K562 (cell line): ENCODE results near the gene HOXB1. TPM values are rescaled to one million over a fixed set of nuclear protein-coding genes. Genes with fewer than 3 reads are reported as not detected.

Experiments used
- ATF1 ChIP-seq, 2 experiments: fragments of 450-650 bp in 1 of 2; IDR thresholded peaks; 2 replicates each; pipeline ENCODE4 v1.6.1; 2016; ENCODE audit warnings: missing compliant biosample characterization in 1 of 2, missing genetic modification characterization in 1 of 2
- BRD9 ChIP-seq: fragments of 450-650 bp; IDR thresholded peaks from 2 replicates; pipeline ENCODE4 v1.6.1; 2018; ENCODE audit warnings: low read depth; ENCODE audit not compliant: partially characterized antibody
- CHD1 ChIP-seq: fragments of 200-600 bp; sonication (generic); IDR thresholded peaks from one replicate; pipeline ENCODE4 v1.6.1; 2012; ENCODE audit warnings: mild to moderate bottlenecking, moderate library complexity, low read length, inconsistent platforms
- GATA2 ChIP-seq: sonication (generic); formaldehyde crosslinking; IDR thresholded peaks from 2 replicates; pipeline ENCODE4 v1.4.0; 2020; ENCODE audit warnings: mild to moderate bottlenecking, missing genetic modification reagents
- GTF2A2 ChIP-seq: IDR thresholded peaks from 2 replicates; pipeline ENCODE4 v1.6.1; 2016; ENCODE audit warnings: mild to moderate bottlenecking, missing genetic modification characterization, missing compliant biosample characterization
- HEY1 ChIP-seq: fragments of 250-450 bp; sonication (Bioruptor Pico); IDR thresholded peaks from 2 replicates; pipeline ENCODE4 v1.5.0; 2020; ENCODE audit warnings: mild to moderate bottlenecking, moderate library complexity, borderline replicate concordance
- NELFE ChIP-seq: IDR thresholded peaks from 2 replicates; pipeline ENCODE4 v1.6.1; 2011; ENCODE audit warnings: mild to moderate bottlenecking; ENCODE audit not compliant: insufficient read depth, insufficient read length
- NRF1 ChIP-seq, 2 experiments: fragments of 450-650 bp; IDR thresholded peaks in 1 of 2; conservative IDR thresholded peaks in 1 of 2; 2 replicates each; pipeline ENCODE4 v1.6.1; 2014; ENCODE audit warnings: mild to moderate bottlenecking in 2 of 2
- OTX1 ChIP-seq: fragments of 450-650 bp; formaldehyde crosslinking; IDR thresholded peaks from 2 replicates; pipeline ENCODE4 v1.4.0; 2022; ENCODE audit warnings: mild to moderate bottlenecking
- PRMT5 ChIP-seq: sonication (generic); formaldehyde crosslinking; IDR thresholded peaks from 2 replicates; pipeline ENCODE4 v1.5.0; 2020; ENCODE audit warnings: missing genetic modification reagents
- PYGO2 ChIP-seq: fragments of 450-650 bp; IDR thresholded peaks from 2 replicates; pipeline ENCODE4 v1.6.1; 2016; ENCODE audit warnings: mild to moderate bottlenecking, missing genetic modification characterization, moderate library complexity, missing compliant biosample characterization
- RBFOX2 ChIP-seq: fragments of 200-400 bp; formaldehyde crosslinking; IDR thresholded peaks from 2 replicates; pipeline ENCODE4 v1.6.1; 2017; ENCODE audit warnings: low read depth, mild to moderate bottlenecking, low read length, moderate library complexity
- RNF2 ChIP-seq: sonication (generic); IDR thresholded peaks from 2 replicates; pipeline ENCODE4 v1.6.1; 2016
- SOX6 ChIP-seq: fragments of 450-650 bp; IDR thresholded peaks from 2 replicates; pipeline ENCODE4 v1.6.1; 2014; ENCODE audit warnings: mild to moderate bottlenecking
- STAG1 ChIP-seq: sonication (generic); formaldehyde crosslinking; IDR thresholded peaks from 2 replicates; pipeline ENCODE4 v1.5.0; 2020; ENCODE audit warnings: missing genetic modification reagents, borderline replicate concordance
- TAF9B ChIP-seq: fragments of 450-650 bp; IDR thresholded peaks from 2 replicates; pipeline ENCODE4 v1.6.1; 2018; ENCODE audit warnings: mild to moderate bottlenecking; ENCODE audit not compliant: partially characterized antibody
- ZNF134 ChIP-seq: fragments of 250-450 bp; sonication (Bioruptor Pico); conservative IDR thresholded peaks from 2 replicates; pipeline ENCODE4 v1.4.0; 2020
- ZNF143 ChIP-seq: sonication (generic); formaldehyde crosslinking; IDR thresholded peaks from 2 replicates; pipeline ENCODE4 v1.9.0; 2022; ENCODE audit warnings: mild to moderate bottlenecking, missing genetic modification reagents
- ZNF175 ChIP-seq: fragments of 200-800 bp; sonication (Bioruptor generic); IDR thresholded peaks from 2 replicates; pipeline ENCODE4 v1.6.1; 2016; ENCODE audit warnings: low read depth, mild to moderate bottlenecking, missing genetic modification characterization, missing compliant biosample characterization
- ZNF551 ChIP-seq: fragments of 250-450 bp; sonication (Bioruptor Pico); IDR thresholded peaks from 2 replicates; pipeline ENCODE4 v1.5.0; 2021; ENCODE audit warnings: mild to moderate bottlenecking, moderate library complexity
- ZNF584 ChIP-seq: fragments of 200-800 bp; sonication (Bioruptor generic); IDR thresholded peaks from 2 replicates; pipeline ENCODE4 v1.6.1; 2016; ENCODE audit warnings: low read depth, mild to moderate bottlenecking, missing genetic modification characterization, missing compliant biosample characterization
- ZNF75A ChIP-seq: fragments of 450-650 bp; formaldehyde crosslinking; IDR thresholded peaks from 2 replicates; pipeline ENCODE4 v1.4.0; 2020; ENCODE audit warnings: mild to moderate bottlenecking
- ZNF76 ChIP-seq: fragments of 250-450 bp; sonication (Bioruptor Pico); IDR thresholded peaks from 2 replicates; pipeline ENCODE4 v1.4.0; 2020; ENCODE audit warnings: mild to moderate bottlenecking, moderate library complexity, borderline replicate concordance
- polyA plus RNA-seq, 8 experiments: library from polyadenylated mRNA; depleted of rRNA in 4 of 8; stranded (reverse) in 5 of 8; unstranded in 3 of 8; fragments of >200 nt; fragmentation: Nextera tagmentation in 2 of 8; fragmentation: Illumina TruSeq in 1 of 8; extraction: Ambion mirVana in 2 of 8; extraction: Trizol in 1 of 8; gene quantifications; 2 replicates each; pipeline versions ENCODE4 v1.2.1 to v1.2.3, GENCODE V29; 2011 to 2014; ENCODE audit warnings: inconsistent platforms in 1 of 8, missing spikeins in 1 of 8
- total RNA-seq, 7 experiments: library from RNA; depleted of rRNA in 6 of 7; stranded (reverse); fragments of >200 nt in 6 of 7; fragmentation: Illumina TruSeq in 2 of 7; extraction: Trizol in 2 of 7; gene quantifications; 2 replicates each; pipeline versions ENCODE4 v1.2.1 to v1.2.3, GENCODE V29; 2011 to 2021; ENCODE audit warnings: low replicate concordance in 1 of 7
- TF ChIP-seq, protein P1 (sequence below): fragments of 450-650 bp; IDR thresholded peaks from 2 replicates; pipeline ENCODE4 v1.6.1; 2016
- TF ChIP-seq, protein P2 (sequence below): fragments of 250-450 bp; sonication (Bioruptor Pico); IDR thresholded peaks from 2 replicates; pipeline ENCODE4 v1.8.0; 2022; ENCODE audit warnings: inconsistent platforms
- TF ChIP-seq, protein P3 (sequence below), 2 experiments: fragments of 450-650 bp; IDR thresholded peaks; 2 replicates each; pipeline ENCODE4 v1.6.1; 2016

HOXB1 gene
- total and polyA plus RNA-seq, 9 of the 15 experiments (the other 6 are each of a cell fraction or from before 2014, with no cell fraction given): 0.04 TPM; not detected in 8

DNA sequence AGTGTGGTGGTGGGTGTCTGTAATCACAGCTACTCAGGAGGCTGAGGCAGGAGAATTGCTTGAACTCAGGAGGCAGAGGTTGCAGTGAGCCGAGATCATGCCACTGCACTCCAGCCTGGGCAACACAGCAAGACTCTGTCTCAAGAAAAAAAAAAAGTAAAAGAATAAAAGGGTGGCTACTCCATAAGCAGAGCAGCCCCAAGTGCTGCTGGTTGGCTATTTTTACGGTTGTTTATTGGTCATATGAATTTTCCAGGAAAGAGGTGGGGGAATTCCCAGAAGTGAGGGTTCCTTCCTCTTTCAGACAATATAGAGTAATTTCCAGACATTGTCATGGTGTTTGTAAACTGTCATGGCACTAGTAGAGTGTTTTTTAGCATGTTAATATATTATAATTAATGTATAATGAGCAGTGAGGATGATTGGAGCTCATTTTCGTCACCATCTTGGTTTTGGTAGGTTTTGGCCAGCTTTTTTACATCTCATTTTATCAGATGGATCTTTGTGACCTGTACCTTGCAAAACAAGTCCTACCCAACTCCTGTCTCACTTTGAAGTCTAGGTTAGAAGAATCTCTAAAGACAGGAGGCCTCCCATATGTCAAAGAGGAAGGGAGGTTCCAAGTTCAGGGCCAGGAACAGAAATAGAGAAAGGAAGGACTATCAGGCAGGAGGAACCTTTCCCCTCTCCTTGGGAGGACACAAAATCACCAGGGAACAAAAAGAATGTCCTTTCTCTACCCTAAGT, 39.1 kb downstream of the HOXB1 start (continued):
- TF ChIP-seq HEY1 (no peak), ZNF175 (CRISPR knock-in tag) (no peak), STAG1 (CRISPR knock-in tag) (no peak), CHD1 (no peak), GTF2A2 (no peak), OTX1 (CRISPR knock-in tag) (no peak), RNF2 (no peak), ZNF134 (CRISPR knock-in tag) (no peak), ZNF76 (CRISPR knock-in tag) (no peak), BRD9 (peak; percentile 76), SOX6 (peak; percentile 70; the same call in 1 of the 2 replicates), ZNF551 (no peak), RBFOX2 (no peak), PYGO2 (tag) (no peak), GATA2 (CRISPR knock-in tag) (no peak), NRF1 (conservative IDR thresholded peaks at IDR 0.05 in 1 of 2, IDR thresholded peaks at IDR 0.05 in 1 of 2) (no peak), TAF9B (no peak), ZNF584 (no peak; the same call in 1 of the 2 replicates), PRMT5 (no peak), NELFE (no peak), ZNF75A (CRISPR knock-in tag) (no peak), ATF1 (CRISPR knock-in tag; IDR thresholded peaks at IDR 0.05) (no peak), ATF1 (tag; IDR thresholded peaks at IDR 0.05) (no peak; the same call in 1 of the 2 replicates), ZNF143 (CRISPR knock-in tag) (no peak)
- TF ChIP-seq, protein P1, sequence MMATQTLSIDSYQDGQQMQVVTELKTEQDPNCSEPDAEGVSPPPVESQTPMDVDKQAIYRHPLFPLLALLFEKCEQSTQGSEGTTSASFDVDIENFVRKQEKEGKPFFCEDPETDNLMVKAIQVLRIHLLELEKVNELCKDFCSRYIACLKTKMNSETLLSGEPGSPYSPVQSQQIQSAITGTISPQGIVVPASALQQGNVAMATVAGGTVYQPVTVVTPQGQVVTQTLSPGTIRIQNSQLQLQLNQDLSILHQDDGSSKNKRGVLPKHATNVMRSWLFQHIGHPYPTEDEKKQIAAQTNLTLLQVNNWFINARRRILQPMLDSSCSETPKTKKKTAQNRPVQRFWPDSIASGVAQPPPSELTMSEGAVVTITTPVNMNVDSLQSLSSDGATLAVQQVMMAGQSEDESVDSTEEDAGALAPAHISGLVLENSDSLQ: peak; percentile 74
- TF ChIP-seq, protein P2, sequence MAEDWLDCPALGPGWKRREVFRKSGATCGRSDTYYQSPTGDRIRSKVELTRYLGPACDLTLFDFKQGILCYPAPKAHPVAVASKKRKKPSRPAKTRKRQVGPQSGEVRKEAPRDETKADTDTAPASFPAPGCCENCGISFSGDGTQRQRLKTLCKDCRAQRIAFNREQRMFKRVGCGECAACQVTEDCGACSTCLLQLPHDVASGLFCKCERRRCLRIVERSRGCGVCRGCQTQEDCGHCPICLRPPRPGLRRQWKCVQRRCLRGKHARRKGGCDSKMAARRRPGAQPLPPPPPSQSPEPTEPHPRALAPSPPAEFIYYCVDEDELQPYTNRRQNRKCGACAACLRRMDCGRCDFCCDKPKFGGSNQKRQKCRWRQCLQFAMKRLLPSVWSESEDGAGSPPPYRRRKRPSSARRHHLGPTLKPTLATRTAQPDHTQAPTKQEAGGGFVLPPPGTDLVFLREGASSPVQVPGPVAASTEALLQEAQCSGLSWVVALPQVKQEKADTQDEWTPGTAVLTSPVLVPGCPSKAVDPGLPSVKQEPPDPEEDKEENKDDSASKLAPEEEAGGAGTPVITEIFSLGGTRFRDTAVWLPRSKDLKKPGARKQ (CRISPR knock-in tag): no peak
- TF ChIP-seq, protein P3, sequence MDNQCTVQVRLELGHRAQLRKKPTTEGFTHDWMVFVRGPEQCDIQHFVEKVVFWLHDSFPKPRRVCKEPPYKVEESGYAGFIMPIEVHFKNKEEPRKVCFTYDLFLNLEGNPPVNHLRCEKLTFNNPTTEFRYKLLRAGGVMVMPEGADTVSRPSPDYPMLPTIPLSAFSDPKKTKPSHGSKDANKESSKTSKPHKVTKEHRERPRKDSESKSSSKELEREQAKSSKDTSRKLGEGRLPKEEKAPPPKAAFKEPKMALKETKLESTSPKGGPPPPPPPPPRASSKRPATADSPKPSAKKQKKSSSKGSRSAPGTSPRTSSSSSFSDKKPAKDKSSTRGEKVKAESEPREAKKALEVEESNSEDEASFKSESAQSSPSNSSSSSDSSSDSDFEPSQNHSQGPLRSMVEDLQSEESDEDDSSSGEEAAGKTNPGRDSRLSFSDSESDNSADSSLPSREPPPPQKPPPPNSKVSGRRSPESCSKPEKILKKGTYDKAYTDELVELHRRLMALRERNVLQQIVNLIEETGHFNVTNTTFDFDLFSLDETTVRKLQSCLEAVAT (IDR thresholded peaks at IDR 0.05): 0 out of 4 replicates have a peak, but pooled peaks of 1 of the 2 experiments have one; percentile 28
